Measurements from ENCODE around the gene BSCL2.
A peak's percentile ranks its signal among the peaks of the same experiment; 100 is the strongest.
"Not testable (repeated sequence)": the region's sequence is repeated elsewhere in the genome, so short reads cannot be mapped to it uniquely, and the experiment has no call there.

The BSCL2 gene

DNA sequence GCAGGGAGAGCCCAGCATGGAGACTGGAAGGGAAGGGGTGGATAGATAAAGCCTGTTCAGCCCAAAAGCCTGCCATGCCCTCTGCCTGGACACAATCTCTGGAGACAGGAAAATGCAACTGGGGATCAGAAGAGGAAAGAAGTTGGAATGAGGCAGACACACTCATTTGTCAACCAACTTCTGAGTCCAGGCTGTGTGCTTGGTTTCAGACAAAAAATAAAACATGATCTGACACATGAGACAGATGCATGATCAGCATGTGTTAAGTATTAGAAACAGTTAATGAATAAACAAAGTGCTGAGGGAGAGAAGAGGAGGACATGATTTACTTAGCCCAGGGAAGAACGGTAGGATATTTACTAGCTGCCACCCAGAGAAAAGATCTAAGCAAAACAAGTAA lies 18.7 kb downstream of the BSCL2 start:
- DNase-seq (ENCODE audit: low read depth in 2 of 2), result no peak

DNA sequence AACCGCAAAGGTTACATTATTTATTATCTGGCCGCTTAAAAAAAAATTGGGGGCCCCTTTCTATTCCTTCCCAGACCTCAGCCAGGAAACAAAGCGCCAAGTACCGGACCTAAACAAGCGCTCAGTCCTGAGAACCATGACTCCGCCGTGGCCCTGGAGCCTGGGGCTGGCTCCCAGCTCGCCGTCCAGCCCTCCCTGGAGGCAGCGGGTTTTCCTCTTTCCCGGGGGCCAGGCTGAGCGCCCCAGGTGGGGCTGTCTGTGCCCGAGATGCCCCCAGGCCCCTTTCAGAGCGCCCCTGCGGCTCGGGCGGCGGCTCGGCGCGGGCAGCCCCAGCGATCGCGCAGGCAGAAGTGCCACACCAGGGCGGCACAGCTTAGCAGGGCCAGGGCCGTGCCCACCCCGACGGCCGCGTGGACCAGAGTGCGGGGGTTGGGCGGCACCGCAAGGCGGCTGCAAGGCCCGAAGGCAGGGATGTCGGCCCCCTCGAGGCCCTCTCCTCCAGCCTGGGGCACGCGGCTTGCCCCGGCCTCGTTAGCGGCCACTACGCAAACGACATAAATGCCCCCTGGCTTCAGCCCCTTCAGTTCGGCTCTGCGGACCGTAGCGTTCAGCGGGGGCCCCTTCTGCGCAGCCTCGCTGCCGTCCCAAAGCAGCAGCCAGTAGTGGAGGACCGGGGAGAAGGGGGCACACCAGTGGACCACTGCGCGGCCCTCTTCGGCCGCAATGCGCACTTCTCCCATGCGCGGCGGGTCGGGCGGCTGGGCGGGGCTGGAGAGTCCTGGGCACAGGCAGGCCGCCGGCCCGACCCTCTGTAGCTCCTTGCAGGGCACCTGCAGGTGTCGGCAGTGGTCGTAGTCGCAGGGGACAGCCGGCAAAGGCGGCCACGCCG lies 19.5 kb downstream of the BSCL2 start:
- no peak for DNase-seq (ENCODE audit: low read depth in 2 of 2)

DNA sequence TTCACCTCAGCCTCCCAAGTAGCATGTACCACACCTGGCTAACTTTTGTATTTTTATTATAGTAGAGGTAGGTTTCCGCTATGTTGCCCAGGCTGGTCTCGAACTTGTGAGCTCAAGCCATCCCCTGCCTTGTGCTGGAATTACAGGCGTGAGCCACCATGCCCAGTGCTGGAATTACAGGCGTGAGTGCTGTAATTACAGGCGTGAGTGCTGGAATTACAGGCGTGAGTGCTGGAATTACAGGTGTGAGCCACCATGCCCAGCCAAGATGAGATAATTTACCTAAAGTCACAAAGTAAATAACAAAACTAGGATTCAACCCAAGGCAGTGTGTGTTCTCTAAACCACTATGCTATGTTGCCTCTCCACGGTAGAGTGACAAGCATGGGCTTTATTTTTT lies 24.7 kb downstream of the BSCL2 start:
- DNase-seq (ENCODE audit: low read depth in 2 of 2), result no peak

DNA sequence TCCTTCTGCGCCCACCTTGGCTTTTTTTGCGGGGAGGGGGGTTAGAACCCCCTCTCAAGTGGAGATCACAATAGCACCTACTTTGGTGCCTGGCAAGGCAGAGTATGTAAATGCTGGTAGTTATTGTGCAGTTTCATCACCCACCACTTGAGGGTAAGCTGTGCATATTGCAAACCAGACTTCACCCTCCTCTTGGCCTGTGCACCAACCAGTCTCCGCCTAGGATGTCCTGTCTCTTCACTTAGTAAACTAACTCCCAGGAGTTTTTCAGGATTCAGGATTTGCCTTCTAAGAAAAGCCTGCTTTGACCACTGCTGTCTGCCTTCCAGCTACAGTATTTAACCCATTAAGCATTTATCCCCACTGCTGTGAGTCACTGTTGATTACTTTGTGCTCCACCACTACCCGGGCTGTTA lies 26.4 kb downstream of the BSCL2 start:
- DNase-seq (ENCODE audit: low read depth in 2 of 2), result no peak

DNA sequence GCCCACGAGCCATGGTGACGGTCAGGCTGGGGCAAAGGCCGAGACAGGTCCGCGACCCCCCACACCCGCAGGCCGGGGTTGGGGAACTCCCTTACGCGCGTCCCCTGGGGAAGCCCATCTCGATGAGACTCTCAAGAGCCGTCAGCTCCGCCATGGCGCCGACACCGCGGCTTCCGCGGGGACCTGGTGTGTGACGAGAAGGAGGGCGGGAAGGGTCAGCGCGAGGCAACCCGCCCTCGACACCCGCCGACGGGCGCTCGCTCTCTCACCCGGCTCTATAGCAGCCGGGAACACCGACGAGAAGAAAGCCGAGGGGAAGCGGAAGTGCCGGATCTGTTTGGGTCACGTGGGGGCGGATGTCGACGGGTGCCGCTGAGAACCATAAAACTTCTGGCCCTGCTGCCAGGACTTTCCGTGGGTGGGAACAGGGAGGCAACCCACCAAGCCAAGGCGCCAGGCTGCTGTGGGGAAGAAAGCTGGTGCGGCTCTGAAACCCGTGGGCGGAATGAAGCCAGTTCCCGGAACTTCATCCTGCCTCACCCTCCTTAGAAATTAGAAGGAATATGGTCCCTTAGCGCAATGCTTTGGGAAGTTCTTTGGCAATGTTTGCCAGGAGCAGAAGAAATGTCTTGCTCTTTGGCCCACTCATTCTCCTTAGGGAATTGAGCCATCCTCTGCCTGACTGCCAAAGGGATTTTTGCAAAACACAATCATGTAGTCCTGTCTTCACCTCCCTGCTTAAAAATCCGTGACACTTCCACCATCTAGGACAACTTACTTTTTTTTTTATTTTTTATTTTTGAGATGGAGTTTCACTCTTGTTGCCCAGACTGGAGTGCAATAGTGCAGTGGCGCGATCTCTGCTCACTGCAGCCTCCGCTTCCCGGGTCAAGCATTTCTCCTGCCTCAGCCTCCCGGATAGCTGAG lies 28.2 kb downstream of the BSCL2 start, which contains the start of gene UBXN1:
UBXN1 (minus strand) TSS at position 304 of the 927 bp plus-strand sequence; CDS start at position 154, 150 bp downstream.
- DNase-seq (ENCODE audit: low read depth in 2 of 2), result peak; percentile 82 to 86

DNA sequence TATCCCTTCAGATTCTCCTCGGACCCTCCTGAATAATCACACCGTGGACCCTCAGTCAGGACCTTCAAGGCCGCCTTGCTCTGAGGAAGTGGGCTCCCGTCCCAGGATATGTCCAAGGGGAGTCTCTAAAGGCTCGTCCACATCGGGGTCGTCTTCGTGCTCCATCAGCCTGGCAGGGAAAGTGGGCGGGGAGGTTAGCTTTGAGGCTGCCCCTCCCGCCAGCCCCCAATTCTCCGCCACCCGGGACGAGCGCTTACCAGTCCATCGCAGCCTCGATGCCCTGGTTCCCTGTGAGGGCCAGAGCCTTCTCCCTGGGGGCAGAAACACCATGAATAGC lies 28.8 kb downstream of the BSCL2 start:
- no peak for DNase-seq (ENCODE audit: low read depth in 2 of 2)

DNA sequence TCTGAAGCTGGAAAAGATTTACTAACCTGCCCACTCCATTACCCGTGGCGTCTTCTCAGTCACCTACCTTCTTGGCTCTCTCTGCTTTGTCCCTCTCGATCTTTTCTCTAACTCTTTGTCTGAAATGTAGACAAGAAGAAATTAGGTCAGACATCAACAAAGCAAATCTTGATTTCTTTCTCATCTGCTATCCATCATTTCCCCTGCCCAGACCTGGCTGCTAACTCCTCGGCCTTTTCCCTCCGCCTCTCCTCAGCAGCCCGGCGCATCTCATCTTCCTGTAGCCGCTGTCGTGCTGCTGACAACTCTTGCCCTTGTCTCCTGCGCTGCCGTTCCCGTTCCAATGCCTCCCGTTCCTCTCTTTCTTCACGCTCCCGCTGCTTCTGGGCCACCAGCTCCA lies 29.5 kb downstream of the BSCL2 start:
- DNase-seq (ENCODE audit: low read depth in 2 of 2), result no peak

DNA sequence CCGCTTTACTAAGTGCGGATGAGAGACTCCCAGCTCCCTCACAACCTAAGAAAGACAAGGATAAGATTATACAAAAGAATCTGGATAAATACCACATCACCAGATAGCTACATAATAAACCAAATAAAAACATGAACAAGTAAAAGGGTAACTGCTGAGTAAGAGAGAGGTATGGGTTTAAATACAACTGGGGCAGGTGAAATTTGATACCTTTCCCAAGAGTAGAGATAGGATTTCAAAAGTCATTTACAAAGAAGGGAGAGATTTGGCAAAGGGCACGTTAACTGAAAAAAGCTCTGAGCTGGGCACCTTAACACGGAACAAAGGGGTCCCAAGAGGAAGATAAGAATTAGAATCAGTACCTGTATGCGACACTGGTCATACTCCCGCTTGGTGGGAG lies 30.1 kb downstream of the BSCL2 start:
- no peak for DNase-seq (ENCODE audit: low read depth in 2 of 2)

DNA sequence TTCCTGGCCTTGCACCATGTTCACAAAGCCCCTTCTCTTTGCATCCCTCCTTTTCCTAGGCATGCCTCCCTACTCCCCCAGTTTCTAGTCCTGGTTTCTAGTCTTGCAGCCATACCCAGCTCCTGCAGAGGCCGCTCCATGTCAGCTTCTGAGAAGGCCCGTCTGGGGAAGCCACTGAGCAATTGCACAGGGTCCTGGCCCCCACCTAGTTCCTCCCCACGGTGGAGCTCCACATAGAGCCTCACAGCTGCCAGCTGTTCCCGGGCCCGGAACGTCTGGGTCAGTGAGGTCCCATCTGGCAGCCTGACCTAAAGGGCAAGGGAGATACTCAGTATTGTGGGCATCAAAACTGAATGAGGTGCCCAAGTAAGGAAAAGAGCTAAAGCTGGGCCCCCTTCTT lies 30.5 kb downstream of the BSCL2 start:
- DNase-seq (ENCODE audit: low read depth in 2 of 2), result no peak

DNA sequence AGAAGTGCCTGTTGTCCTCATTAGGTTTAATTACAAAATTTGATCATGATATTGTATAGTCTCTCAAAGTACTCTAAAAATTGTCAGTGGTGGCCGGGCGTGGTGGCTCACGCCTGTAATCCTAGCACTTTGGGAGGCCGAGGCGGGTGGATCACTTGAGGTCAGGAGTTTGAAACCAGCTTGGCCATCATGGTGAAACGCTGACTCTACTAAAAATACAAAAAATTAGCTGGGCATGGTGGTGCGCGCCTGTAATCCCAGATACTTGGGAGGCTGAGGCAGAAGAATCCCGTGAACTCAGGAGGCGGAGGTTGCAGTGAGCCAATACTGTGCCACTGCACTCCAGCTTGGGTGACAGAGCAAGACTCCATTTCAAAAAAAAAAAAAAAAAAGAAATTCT lies 31.8 kb downstream of the BSCL2 start:
- not testable (repeated sequence) for DNase-seq (ENCODE audit: low read depth in 2 of 2)

DNA sequence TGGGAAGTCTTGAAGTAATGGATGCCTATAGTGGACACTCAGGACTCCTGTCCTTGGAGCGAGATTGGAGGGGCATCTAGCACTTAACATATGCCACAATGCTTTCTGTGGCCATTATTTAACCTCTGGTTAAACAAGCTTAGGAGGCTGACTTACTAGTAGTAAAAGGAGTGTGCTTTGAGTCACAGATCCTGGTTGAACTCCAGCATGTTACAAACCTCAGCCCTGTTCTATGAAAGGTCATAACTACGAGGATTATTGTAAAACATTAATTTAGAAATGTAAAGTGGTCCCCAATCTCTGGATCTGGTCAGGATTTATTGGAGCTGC lies 34.1 kb downstream of the BSCL2 start:
- DNase-seq (ENCODE audit: low read depth in 2 of 2), result no peak

DNA sequence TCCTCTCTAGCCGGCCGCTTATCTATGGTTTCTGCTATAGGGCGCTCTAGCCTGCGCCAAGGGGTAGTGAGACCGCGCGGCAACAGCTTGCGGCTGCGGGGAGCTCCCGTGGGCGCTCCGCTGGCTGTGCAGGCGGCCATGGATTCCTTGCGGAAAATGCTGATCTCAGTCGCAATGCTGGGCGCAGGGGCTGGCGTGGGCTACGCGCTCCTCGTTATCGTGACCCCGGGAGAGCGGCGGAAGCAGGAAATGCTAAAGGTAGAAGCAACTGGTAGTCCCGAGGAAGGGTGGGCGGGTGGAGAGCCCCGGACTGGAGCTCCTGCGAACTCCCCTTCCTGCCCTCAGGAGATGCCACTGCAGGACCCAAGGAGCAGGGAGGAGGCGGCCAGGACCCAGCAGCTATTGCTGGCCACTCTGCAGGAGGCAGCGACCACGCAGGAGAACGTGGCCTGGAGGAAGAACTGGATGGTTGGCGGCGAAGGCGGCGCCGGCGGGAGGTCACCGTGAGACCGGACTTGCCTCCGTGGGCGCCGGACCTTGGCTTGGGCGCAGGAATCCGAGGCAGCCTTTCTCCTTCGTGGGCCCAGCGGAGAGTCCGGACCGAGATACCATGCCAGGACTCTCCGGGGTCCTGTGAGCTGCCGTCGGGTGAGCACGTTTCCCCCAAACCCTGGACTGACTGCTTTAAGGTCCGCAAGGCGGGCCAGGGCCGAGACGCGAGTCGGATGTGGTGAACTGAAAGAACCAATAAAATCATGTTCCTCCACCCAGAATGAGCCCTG lies 35.4 kb downstream of the BSCL2 start, which contains the start of the genes LBHD1 and UQCC3:
LBHD1 (minus strand) TSS at position 660 of the 782 bp plus-strand sequence. CDS start 2,236 bp downstream, outside the sequence.
UQCC3 (plus strand) TSS at position 66 of the 782 bp plus-strand sequence; CDS start at position 139, 73 bp downstream.
- DNase-seq (ENCODE audit: low read depth in 2 of 2), result peak; percentile 59 to 80

DNA sequence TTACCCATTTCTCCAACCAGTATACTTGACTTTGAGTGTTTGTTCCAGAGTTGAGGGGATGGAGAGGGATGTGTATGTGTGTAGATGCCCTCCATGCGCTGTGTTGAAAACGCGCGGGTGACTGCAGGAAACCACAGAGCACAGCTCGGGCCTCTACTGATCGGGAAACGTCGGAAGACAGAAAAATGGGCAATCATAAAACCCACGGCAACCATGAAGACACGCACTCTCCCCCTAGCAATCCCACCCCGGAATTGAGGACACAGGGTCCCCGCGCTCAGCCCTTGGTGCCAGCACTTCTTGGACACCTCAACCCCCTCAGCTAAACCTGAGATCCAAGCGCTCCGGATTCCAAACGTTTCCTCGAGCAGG lies 36.0 kb downstream of the BSCL2 start:
- no peak for DNase-seq (ENCODE audit: low read depth in 2 of 2)

DNA sequence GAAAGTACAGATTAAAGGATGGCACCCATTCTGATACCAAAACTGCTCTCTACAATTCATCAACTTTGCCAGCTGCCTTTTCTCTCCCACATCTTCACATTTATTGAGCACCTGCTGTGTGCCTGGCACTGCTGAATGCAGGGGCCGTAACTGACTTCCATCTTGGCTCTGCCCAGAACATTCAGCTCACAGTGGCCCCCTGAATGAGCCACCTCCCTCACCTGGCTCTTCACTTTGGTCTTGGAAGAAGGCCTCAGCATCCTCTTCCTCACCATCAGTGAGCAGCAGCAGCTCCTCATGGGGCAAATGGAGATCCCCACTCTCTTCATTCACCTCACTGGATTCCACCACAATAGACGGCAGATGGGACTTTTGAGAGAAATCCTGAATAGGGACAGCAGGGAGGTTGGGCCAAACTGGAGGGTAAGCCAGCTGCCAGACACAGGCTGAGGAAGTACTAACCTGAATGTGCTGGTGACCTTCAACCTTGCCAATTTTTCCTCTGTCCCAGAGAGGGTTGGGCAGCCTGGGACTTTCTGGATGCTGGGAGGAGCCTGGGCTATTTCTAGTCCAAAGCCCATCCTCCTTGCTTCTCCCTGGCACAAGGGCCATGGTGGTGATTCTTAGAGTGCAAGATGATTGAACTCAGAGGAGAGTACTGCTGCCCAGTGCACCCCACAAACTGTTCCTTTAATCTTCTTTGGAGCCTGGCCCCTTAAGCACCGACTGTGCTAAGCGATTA lies 37.6 kb downstream of the BSCL2 start:
- no peak for DNase-seq (ENCODE audit: low read depth in 2 of 2)

DNA sequence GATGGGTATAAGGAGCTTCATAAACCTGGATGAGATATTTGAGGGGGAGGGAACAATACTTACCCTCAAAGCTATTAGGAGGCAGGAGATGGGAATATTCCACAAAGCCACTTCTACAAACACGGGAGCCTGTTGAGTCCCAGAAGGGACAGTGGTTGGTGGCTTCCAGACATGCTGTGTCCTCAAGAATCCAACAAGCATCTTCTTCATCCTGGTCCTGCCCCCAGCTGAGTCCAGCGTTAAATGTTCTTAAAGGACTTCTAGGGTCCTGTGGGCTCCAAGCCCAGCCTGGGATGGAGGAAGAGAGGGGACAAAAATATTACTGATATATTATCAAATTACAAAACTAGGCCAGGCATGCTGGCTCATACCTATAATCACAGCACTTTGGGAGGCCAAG lies 39.8 kb downstream of the BSCL2 start:
- DNase-seq (ENCODE audit: low read depth in 2 of 2), result no peak

DNA sequence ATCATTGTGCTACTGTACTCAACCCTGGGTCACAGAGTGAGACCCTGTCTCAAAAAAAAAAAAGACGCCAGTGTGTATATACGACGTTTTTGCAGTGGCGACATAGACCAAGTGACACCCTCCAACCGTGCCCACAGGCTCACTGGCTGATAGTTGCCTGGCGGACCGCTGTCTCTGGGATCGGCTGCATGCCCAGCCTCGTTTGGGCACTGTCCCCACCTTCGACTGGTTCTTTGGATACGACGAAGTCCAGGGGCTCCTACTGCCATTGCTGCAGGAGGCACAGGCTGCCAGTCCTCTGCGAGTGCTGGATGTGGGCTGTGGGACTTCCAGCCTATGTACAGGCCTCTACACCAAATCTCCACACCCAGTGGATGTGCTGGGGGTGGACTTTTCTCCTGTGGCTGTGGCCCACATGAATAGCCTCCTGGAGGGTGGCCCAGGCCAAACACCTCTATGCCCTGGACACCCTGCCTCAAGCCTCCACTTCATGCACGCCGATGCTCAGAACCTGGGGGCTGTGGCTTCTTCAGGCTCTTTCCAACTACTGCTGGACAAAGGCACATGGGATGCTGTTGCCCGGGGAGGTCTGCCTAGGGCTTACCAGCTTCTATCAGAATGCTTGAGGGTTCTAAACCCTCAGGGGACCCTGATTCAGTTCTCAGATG lies 40.8 kb downstream of the BSCL2 start:
- no peak for DNase-seq (ENCODE audit: low read depth in 2 of 2)

DNA sequence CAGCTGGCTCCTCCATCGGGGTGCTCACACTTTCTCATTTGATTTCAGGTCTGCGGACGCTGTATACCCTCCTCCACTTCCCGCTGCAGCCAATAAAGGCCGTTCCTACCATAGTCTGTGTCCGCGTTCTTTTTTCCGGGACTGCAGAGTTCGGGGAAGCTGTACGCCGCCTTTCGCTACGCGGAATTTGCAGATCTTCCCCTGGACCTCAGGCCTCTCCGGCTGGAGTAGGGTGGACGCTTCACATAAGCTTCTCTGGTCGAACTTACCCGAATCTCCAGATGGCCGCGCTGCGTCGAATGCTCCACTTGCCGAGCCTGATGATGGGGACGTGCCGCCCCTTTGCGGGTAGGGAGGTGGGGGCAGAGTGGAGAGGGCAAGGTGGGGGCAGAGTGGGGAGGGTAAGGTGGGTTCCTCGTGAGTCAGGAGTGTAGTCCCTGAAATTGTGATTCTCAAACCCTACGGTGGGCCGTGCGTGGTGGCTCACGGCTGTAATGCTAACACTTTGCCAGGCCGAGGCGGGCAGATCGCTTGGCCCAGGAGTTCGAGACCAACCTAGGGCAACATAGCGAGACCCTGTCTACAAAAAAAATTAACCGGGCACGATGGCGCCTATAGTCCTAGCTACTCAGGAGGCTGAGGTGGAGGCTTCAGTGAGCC lies 41.5 kb downstream of the BSCL2 start:
- DNase-seq (ENCODE audit: low read depth in 2 of 2), result peak in 1 of 2 donors; percentile 42

DNA sequence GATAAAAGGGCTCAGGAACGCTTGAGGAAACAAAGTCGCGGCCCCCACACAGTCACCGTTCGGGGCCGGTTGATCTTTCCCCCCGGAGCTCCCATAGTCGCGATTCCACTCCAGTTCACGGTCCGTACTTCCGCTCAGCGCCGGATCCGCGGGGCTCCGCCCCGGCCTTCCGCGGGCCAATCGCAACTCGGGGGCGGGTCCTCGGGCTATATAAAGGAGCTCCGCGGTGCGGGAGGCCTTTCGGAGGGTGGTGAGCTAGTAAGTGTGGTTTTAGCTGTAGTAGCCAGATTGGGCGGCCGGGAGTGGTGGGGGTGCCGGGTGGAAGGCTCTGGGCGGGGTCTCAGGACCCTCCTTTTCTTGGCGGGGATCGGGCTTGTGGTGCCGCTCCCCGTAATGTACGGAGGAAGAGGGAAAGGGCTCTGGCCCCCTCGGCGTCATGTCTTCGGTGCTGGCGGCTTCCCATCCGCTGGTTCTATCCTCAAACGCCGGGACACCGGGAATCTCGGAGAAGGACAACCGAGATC lies 42.1 kb downstream of the BSCL2 start, which contains the start of the genes C11orf98 and CSKMT:
C11orf98 (minus strand) TSS at position 136 of the 524 bp plus-strand sequence; CDS start at position 95, 41 bp downstream.
CSKMT (plus strand) TSS at position 238 of the 524 bp plus-strand sequence. CDS start 568 bp downstream, outside the sequence.
- peak; percentile 94 to 95 for DNase-seq (ENCODE audit: low read depth in 2 of 2)

DNA sequence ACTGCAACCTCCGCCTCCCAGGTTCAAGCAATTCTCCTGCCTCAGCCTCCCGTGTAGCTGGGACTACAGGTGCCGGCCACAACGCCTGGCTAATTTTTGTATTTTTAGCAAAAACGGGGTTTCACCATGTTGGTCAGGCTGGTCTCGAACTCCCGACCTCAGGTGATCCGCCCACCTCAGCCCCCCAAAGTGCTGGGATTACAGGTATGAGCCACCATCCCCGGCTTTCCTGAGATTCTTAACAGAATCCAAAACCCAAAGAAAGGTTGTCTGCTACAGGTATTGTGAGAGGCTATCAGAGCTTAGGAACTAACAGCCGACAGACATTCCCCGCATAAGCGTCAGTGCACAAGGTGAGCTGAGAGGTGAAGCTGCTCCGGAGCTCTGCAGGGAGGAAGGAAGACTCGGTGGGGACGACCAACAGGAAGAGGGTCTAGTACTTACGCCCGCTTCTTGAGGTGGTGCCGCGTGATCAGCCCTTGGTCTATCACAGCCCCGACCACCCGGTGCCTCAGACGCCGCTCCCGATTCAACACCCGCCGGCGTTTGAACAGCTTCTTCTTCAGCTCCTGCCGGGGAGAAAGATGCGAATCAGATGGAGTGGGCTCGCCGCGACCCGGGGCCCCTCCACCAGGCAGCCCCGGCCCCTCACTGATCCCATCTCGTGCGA lies 42.7 kb downstream of the BSCL2 start:
- DNase-seq (ENCODE audit: low read depth in 2 of 2), result no peak
